ENCODE measurements around the gene CHURC1. TPM values are rescaled to one million over a fixed set of nuclear protein-coding genes. Genes with fewer than 3 reads are reported as not detected.

Gene CHURC1
- total and polyA plus RNA-seq, 2 of the 8 experiments (the other 6 are each of a cell fraction or from before 2014, with no cell fraction given) = 50.2 to 59.3 TPM

DNA sequence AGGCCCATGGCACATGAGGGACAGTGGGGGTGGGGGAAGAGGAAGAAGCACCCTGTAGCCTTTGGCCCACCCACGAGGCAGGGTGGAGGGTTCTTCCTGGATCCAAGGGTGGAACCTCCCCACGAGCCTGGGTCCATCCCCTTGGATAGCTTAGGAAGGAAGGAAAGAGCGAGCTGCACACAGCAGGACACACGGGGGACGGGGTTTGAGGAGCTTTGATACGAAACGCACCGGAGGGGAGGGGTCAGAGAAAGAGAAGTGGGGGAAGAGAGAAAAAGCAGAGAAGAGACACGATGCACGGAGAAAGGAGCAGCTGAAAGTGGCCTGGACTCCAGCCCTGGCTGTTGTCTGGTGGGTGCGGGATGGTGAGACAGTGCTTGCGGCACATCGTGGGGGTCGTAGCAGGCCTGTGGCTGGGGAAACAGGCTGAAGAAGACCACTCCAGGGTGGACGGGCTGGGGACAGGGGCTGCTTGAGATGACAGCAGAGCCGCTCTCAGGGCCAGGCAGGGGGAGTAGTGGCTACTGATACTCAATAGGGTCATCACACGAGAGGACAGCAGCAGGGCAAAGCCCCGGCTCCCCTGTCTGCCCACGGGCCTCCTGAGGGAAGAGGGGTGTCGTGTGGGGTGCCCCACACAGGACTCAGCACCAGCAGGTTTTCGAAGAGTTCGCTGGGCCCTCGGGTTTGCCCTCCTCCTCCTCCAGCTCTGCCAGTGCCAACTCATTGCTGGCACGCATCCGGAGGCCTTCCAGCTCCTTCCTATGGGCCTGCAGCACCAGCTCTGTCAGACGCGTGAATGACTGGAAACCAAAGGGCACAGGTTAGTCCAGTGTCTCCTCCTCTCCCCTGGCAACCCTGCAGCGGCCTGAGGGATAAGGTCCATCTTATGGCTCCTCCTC is 33.7 kb downstream of the CHURC1 start:
- peak overlapping the region; percentile 39; the same call in 1 of the 2 replicates for H2BK5ac ChIP-seq (ENCODE audit: low read depth, low read length)
- H3K4me1 ChIP-seq (replicated peaks in 1 of 4; ENCODE audit: control insufficient read depth in 3 of 4, insufficient read depth in 4 of 4, low read length in 3 of 4) = peaks cover 0 to 5% (median under 1%) of the 10 kb centered on the region in 4 experiments; a peak in 4 of 7 replicates
- no peak overlapping the region for H3K4ac ChIP-seq (replicated peaks; ENCODE audit: insufficient read length, low read depth, low read length)
- H3K18ac ChIP-seq (ENCODE audit: extremely low read depth, low read length) = no peak overlapping the region
- POLR2A ChIA-PET (ENCODE audit: partially characterized antibody) = interaction anchor here (1.0 to 2.8 kb wide), 2 partner anchors 18 to 22 kb away, joined by 3 to 9 read pairs; no protein-coding TSS in a partner anchor
- H3K4me2 ChIP-seq (ENCODE audit: insufficient read depth in 1 of 2, low read depth in 2 of 2, low read length in 2 of 2) = no peak overlapping the region
- no peaks in the 10 kb centered on the region for H4K20me1 ChIP-seq (replicated peaks in 1 of 2; ENCODE audit: control insufficient read depth in 1 of 2, insufficient read depth in 2 of 2, low read length in 2 of 2)
- TF ChIP-seq POLR2A (IDR thresholded peaks at IDR 0.05; ENCODE audit: control extremely low read depth in 1 of 2, low read depth in 2 of 2, low read length in 2 of 2) (0 out of 3 replicates have a peak, but pooled peaks of 1 of the 2 experiments have one; percentile 19), SP2 (IDR thresholded peaks at IDR 0.05; ENCODE audit: low read length) (no peak)
- CTCF ChIA-PET (ENCODE audit: partially characterized antibody) = interaction anchor here (0.9 to 3.4 kb wide), 9 partner anchors 9 to 125 kb away, joined by 3 to 16 read pairs (median 4); partner anchors contain the start of gene FNTB
- no peaks in the 10 kb centered on the region for H3K9me3 ChIP-seq (ENCODE audit: insufficient read depth in 2 of 2, low read depth in 1 of 2, low read length in 1 of 2)
- H3K14ac ChIP-seq (ENCODE audit: insufficient read length) = no peak overlapping the region
- H3K27ac ChIP-seq (ENCODE audit: low read depth, low read length) = no peak overlapping the region; the same call in 1 of the 2 replicates
- H4K5ac ChIP-seq (ENCODE audit: insufficient read length, low read depth, low read length) = no peak overlapping the region
- H2BK20ac ChIP-seq (ENCODE audit: low read length) = no peak overlapping the region
- no peak overlapping the region for H2BK15ac ChIP-seq (ENCODE audit: low read length)
- FAIRE-seq (no peak), DNase-seq (ENCODE audit: low read depth in 1 of 2, low spot score in 2 of 2) (no peak)
- WGBS, 2 experiments (ENCODE audit: extremely low coverage in 1 of 2, insufficient coverage in 1 of 2, insufficient read length in 1 of 2, insufficient replicate concordance in 2 of 2, low coverage in 1 of 2, low lambda C conversion rate in 2 of 2, missing lambda C conversion rate in 1 of 2) = 91% methylated on average over 28 of the region's 28 CpGs; no CpG with 5 or more reads in 1 of the 2 experiments
- no peaks in the 10 kb centered on the region for H3K27me3 ChIP-seq (replicated peaks in 1 of 4; ENCODE audit: control insufficient read depth in 3 of 4, extremely low read depth in 1 of 4, insufficient read depth in 3 of 4, low read length in 3 of 4)
- no peak overlapping the region for H3K23ac ChIP-seq (ENCODE audit: insufficient read length)
- H3K79me2 ChIP-seq (ENCODE audit: control insufficient read depth in 1 of 2, insufficient read depth in 2 of 2, low read length in 2 of 2) = no peaks in the 10 kb centered on the region
- H3K56ac ChIP-seq (replicated peaks; ENCODE audit: insufficient read length, low read depth, low read length) = no peak overlapping the region
- H3K36me3 ChIP-seq (ENCODE audit: control insufficient read depth in 2 of 4, insufficient read depth in 4 of 4, low read length in 3 of 4) = peaks cover 5 to 38% (median 13%) of the 10 kb centered on the region in 4 experiments; a peak in 4 of 8 replicates
- no peak overlapping the region for H2AK5ac ChIP-seq (ENCODE audit: low read depth, low read length)
- H4K8ac ChIP-seq (ENCODE audit: extremely low read depth, insufficient read depth, low read length) = no peak overlapping the region
- H3K79me1 ChIP-seq (ENCODE audit: low read depth, low read length) = no peaks in the 10 kb centered on the region
- H3K23me2 ChIP-seq (ENCODE audit: low read depth, low read length) = no peaks in the 10 kb centered on the region
- H2BK120ac ChIP-seq (replicated peaks; ENCODE audit: low read depth, low read length) = no peak overlapping the region
- no peak overlapping the region for H3K4me3 ChIP-seq (ENCODE audit: extremely low read depth in 1 of 4, insufficient read depth in 2 of 4, low read depth in 3 of 4, low read length in 4 of 4)
- no peak overlapping the region for H2AFZ ChIP-seq (ENCODE audit: low read length)
- H2BK12ac ChIP-seq (ENCODE audit: low read depth, low read length) = no peak overlapping the region
- no peak overlapping the region for H4K91ac ChIP-seq (replicated peaks; ENCODE audit: insufficient read length, low read length)
- no peak overlapping the region for H3K9ac ChIP-seq (replicated peaks in 1 of 4; ENCODE audit: extremely low read depth in 1 of 4, low read depth in 3 of 4, low read length in 3 of 4)
